NCI-H526 (cell line): ENCODE measurements around the gene AKIRIN2.
A peak's percentile ranks its signal among the peaks of the same experiment; 100 is the strongest.
"Not testable (repeated sequence)": the region's sequence is repeated elsewhere in the genome, so short reads cannot be mapped to it uniquely, and the experiment has no call there.

Experiments
- DNase-seq, 2 experiments: peaks; one replicate each; lab custom pipeline; 2025; lab: John Stamatoyannopoulos, UW

The AKIRIN2 gene

DNA sequence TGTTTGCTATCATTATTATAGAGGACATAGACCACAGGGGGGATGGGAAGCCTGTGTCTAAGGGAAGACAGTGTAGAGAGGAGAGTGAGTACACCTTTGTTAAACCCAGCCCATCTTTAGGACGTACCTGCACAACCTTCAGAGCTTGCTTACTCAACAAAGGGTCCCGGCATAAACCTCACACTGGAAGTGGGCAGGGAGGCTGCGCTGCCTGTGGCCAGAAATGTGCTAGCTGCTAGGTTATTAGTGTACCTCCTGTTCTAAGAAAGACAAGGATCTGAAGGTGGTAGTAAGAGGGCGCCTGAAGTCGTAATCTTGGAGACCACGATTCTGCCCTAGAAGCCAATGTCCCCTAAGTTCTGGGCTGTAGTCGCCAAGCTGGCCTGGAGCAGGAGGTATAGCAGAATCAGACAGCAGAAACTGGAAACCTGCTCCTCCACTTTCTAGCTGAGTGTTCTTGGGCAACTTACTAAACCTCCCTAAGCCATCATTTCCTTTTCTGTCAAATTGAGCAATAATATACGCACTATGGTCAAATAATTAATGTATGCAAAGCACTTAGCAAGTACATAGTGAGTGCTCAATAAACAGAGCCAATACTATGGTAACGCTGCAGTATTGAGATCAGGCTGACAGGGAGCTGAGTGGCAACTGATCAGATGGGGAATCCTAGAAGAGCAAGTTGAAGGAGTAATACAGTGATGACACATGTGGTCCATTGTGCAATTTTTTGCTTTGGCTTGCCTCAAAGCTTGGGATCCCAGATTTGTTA, 16.8 kb upstream of the AKIRIN2 start:
- no peak for DNase-seq

DNA sequence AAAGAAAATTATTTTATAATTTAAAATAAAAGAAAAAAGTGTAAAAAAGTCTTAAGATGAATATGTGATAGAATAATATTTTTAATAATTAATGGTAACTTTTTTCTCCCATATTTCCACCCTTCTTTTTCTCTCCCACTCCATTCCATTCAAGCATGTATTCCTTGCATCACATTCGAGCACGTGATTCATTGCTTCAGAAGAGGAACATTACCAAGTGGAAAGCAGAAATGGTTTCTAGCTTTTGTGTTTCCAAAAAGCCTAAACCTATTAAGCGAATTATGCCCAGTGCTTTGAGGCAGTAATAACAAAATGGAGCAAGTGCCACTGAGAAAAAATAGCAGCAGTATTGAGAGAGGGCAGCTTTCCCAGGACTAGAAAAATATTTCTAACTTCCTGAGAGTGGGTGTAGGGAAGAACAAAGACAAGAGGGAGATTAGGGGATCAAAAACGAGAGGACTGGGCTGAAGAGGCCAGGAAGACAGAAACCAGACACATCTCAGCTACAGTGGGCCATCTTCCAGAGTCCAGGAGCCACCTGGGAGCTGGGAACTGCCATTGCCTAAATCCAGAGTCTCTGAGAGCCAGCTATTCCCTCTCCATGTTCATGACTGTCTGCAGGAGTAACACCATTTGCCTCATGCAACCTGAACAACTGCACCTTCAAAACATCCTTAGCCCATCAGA, 15.0 kb upstream of the AKIRIN2 start:
- no peak for DNase-seq

DNA sequence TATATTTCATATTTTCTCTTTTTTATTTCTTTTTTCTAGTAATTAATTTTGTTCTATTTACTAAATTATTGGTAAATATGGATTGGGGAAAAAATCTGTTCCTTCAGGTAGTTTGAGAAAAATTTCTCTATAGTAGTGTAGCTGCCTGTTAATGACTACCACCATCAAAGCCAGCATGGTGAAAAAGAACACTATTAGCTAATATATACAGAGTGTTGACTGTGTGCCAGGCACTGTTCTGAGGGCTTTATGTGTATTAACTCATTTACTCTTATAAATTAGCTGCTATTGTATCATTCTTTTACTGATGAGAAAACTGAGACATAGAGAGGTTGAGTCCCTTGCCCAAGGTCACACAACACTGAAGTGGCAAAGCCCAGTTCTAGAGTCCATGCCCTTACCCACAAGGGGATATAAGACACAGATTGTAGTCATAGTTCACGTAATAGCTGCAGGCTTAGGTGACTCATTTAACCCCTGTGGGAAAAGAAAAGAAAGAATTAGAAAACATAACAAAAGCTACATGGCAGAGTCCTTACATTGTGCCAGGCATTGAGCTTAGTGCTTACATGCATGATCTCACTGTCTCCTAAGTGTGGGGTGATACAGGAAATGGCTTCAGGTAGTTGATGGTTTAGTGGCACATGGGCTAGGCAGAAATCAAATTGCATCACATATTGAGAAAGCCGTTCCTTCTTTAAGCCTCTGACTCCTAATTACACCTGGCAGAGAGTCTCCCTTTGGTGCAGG, 12.2 kb upstream of the AKIRIN2 start:
- DNase-seq, result no peak

DNA sequence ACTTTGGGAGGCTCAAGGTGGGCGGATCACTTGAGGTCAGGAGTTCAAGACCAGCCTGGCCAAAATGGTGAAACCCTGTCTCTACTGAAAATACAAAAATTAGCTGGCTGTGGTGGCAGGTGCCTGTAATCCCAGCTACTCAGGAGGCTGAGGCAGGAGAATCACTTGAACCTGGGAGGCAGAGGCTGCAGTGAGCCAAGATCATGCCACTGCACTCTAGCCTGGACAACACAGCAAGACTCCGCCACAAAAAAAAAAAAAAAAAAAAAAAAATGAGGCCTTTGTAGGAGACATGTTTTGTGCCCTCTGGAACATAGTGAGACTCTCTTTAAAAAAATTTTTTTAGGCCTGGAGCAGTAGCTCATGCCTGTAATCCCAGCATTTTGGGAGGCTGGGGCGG, 10.7 kb upstream of the AKIRIN2 start:
- DNase-seq, result not testable (repeated sequence)

DNA sequence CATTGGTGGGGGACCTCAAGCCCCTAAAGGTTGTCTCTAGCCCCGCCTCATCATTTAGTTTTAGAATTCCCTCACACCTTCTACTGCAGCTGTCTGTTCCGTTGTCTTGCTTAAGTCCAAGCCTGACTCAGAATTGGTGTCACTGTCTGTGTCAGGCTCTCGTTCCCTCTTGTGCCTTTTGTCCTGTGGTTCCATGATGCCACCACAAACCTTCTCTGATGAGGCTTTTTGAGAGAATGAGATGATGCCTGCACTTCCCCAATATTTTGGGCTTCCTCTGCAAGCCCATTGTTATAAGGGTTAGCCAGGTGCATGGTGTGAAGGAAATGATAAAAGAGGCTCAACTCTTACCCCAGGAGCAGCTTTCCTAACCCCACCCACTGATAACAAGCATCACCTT, 8.1 kb upstream of the AKIRIN2 start:
- DNase-seq, result no peak

DNA sequence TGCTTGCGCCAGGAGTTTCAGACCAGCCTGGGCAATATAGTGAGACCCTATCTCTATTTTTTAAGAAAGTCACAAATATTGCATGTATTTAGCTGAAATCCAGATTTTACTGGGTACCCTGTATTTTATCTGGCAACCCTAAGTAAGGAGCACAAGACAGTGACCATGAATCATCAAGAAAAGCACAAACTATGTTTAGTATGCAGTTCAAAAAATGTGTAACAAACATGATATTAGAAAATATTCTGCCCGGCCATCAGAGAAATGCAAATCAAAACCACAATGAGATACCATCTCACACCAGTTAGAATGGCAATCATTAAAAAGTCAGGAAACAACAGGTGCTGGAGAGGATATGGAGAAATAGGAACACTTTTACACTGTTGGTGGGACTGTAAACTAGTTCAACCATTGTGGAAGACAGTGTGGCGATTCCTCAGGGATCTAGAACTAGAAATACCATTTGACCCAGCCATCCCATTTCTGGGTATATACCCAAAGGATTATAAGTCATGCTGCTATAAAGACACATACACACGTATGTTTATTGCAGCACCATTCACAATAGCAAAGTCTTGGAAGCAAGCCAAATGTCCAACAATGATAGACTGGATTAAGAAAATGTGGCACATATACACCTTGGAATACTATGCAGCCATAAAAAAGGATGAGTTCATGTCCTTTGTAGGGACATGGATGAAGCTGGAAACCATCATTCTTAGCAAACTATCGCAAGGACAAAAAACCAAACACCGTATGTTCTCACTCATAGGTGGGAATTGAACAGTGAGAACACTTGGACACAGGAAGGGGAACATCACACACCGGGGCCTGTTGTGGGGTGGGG, 6.8 kb upstream of the AKIRIN2 start:
- not testable (repeated sequence) for DNase-seq

DNA sequence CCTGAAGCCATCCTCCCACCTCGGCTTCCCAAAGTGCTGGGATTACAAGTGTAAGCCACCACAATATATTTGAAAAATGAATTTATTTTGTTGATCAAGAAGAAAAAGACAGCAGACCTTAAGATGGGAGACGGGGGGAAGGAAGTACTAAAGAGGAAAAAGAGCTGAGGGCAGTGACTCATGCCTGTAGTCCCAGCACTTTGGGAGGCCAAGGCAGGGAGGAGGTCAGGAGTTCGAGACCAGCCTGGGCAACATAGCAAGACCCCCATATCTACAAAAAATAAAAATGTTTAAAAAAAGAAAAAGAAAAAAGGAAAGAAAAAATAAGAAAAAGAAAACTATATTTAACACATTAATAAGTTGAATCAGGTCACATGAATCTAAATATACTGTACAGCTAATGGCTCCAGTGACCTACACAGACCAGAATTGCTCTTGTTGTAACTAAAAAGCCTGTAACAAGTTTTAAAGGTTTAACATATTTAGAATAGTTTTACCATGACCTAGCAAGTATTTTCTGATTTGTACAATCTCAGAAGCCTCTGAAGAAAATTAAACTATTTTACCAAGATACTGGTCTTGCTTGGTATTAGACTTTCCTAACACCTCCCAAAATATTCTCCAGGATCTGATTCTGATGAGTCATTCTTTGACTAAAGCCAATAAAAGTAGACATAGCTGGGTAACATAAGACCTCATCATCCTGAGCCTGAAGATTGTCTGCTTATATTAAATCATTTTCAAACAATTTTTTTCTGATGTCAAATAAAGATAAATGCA, 4.3 kb upstream of the AKIRIN2 start:
- DNase-seq, result no peak

DNA sequence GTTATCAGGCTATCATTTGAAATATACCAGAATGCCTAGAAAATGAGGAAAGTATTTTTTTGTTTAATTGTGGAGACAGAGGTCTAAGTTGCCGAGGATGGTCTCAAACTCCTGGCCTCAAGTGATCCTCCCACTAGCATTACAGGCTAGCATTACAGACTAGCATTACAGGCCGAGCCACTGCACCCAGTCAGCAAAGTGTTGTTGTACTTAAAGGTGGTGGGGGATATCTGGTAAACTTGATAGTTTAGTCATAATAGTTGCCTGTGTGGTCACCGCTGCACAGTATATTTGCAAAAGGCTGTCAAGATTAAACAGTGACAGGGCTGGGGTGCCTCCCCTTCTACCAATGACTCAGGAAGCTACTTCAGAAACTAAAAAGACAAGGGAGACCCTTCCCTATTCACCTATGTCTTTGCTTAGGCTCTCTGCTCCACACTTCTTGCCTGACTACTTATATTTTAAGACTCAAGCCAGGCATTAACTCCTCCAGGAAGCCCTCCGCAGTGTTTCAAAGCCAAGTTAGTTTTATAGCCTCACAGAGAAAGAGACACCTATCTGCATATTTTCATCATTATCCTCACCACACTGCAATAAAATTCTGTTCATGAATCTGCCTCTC, 3.1 kb upstream of the AKIRIN2 start:
- peak in 1 of 2 experiments; percentile 24 for DNase-seq

DNA sequence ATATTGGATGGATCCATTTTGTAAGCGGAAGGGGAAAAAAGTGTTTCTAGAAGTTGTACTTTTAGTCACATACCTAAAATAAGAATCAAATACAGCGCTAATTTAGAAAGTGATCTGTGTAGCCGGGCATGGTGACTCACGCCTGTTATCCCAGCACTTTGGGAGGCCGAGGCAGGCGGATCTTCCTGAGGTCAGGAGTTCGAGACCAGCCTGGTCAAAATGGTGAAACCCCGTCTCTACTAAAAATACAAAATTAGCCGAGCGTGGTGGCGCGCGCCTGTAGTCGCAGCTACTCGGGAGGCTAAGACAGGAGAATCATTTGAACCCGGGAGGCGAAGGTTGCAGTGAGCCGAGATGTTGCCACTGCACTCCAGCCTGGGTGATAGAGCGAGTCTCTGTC, 1.0 kb upstream of the AKIRIN2 start:
- DNase-seq, result peak in 1 of 2 experiments; percentile 33

DNA sequence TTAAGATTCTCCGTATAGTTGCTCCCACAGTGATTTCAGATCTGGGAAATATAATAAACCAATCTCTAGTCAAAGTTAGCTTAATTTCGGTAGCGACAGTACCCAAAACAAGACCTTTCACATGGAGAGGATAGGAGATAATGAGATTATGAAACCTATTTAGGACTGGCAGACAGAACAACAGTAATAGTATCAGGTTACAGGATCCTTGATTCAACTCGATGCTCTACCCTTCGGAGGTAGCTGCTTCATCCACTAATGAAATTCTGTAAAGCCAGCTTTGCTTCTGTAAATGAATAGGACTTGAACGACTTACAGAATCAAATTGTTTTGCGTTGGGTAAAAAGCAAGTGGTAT, 534 bp upstream of the AKIRIN2 start:
- peak; percentile 67 to 72 for DNase-seq

DNA sequence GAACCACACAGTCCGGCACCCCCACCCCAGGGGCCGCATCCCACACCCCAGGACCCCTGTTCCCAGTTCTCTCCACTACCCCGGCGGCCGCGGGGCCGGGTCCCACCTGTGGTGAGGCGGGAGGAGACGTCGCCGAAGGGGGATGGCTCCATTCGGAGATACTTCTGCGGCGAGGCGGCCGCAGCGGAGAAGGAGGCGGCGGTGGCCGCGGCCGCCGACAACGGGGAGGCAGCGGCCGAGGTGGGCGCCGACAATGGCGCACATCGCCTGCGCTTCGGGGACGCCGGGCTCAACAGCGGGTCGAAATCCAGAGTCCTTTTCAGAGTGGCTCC, 723 bp downstream of the AKIRIN2 start:
- DNase-seq, result peak in 1 of 2 experiments; percentile 47

DNA sequence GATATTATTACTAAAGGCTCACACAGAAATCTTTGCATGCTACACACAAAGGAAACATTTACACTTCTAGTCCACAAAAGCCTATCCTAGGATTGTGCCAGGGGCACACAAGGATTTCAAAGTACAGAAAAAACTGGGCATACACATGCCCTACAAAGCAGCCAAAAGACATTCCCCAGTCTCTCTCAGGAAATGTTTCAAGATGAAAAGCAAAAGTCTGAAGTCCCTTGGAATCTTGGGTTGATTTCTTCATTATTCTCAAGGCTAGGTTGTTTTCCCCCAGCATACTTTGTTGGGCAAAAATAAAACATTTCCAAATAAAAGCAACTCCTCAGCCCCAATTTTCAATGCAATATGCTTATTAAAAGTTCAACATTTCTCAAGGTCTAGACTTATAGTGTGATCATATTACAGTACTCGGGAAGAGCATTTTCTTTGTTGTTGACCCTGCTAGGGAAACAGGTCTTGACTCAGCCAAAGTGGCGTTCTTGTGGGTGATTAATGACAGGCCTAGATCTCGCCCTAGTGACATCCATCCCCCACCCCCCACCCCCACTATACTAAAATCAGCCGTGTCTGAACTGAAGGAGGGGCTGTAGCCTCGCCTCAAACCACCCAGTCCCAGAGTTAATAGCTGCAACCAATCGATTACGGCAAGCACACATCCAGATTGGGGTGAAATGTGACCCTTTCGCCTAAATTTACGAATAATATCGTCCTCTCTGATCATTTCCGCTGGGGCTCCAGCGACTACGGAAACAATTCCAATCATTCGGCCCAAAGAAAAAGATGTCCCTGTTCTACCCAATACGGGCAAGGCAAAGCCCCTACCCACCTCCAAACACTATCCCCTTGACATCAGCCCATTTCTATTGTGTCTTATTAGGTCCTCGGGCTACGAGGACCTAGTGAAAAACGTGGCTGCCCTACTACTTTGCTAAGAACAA, 1.4 kb downstream of the AKIRIN2 start:
- peak; percentile 26 to 56 for DNase-seq

DNA sequence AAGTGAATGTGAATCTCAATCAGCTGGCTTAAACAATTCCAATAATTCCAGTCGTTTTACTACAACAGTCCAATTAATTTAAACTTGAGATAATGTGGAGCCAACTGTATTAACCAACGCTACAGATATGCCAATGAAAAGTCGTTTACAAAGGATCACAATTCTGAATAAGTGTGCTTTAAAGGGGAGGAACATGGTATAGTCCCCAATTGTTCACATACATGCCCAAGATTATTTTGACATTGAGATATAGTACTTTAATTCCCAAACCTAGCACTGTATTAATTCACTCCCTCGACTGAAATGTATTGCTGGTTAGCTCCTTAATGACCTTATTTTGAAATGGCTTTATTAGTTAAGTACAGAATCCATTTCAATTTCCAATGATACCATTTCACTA, 2.5 kb downstream of the AKIRIN2 start:
- no peak for DNase-seq

DNA sequence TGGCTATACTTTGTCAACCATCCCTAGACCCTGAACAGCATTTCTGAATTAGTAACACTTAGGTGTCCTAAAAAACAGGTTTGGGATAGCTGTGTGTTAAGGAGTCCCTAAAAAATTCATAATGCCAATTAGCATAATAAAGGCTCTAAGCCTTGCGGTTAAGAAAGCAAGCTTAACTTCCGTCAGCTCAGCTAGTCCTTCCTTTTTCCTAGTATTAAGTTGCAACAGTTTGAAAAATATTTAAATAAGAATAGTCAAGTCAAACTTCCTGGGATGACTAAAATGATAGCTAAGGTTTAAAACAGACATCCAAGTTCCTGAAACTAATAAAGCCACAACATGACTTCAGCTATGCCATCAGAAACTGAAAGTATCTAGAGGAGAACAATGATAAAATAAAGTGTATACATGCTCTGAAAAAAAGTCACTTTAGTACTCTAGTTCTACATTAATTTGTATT, 3.5 kb downstream of the AKIRIN2 start:
- DNase-seq, result no peak

DNA sequence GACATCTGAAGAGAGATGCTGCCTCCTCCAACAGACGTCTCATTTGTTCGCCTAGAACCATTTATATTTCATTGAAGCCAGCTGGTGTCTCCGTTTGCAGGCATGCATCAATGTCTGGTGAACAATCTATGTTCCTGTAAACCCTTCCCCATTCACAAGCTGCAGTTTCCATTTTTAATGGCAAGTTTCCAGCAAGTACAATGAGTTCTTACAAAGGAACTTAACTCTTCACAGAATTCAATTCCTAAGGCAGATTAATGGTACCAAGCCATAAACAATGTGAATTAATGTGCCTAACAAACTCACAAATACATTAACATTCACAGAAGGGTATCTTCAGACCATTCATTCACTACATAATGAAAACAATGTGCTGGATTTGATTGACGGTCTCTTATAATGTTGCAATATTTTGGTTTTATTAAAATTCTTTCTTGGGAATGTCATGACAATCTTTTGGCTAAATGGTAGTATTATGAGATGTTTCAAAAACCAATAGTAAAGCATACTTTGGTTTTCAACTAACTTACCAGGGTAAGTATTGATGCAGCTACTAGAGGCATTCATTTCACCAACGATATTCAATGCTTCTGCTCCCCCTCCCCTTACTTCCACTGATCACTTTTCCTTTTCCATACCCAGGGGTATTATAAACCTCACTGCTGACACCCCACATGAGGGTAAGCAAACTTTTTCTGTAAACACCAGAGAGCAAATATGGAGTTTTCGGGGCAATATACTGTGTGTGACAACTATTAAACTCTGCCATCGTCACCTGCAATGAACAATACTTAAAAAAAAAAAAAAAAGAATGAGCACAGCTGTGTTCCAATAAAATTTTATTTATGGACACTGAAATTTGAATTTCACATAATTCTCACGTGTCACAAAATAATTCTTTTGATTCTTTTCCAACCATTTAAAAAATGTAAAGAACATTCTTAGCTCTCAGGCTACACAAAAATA, 4.2 kb downstream of the AKIRIN2 start:
- no peak for DNase-seq

DNA sequence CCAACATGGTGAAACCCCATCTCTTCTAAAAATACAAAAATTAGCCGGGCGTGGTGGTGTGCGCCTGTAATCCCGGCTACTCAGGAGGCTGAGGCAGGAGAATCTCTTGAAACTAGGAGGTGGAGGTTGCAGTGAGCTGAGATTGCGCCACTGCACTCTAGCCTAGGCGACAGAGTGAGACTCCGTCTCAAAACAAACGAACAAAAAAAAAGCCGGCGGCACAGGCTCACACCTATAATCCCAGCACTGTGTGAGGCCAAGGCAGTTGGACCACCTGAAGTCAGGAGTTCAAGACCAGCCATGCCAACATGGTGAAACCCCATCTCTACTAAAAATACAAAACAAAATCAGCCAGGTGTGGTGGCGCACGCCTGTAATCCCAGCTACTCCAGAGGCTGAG, 5.2 kb downstream of the AKIRIN2 start:
- not testable (repeated sequence) for DNase-seq

DNA sequence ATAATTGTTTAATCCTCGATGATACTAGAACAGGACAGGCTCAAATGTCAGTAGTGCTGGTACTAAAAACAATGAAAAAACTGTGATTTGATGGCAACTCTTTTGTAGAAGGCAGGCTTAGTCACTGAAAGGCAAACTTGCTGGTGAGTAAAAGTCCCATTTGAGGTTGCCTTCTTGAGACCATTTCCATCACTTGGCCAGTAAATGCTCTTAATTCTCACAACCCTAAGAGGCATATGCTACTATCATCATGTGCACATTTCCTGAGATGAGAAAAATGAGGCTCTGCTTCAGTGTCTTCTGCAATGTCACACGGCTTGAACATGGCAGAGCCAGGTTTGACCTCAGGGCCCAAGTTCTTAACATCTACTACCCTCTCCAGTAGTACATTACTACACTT, 9.9 kb downstream of the AKIRIN2 start:
- no peak for DNase-seq

DNA sequence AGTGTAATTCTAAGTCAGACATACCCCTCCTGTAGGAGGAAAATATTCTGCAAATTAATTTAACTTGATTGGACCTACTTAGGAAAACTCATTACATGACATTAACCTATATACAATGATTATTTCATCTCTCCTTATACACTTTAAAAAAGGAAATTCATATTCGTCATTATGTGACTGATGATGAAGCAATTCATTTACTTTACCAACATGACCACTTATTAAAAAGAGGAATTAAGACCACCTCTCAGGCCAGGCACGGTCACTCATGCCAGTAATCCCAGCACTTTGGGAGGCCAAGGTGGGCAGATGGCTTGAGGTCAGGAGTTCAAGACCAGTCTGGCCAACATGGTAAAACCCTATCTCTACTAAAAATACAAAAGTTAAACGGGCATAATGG, 11.6 kb downstream of the AKIRIN2 start:
- no peak for DNase-seq
